ENCODE results near the gene ONECUT1. TPM values are rescaled to one million over a fixed set of nuclear protein-coding genes. Genes with fewer than 3 reads are reported as not detected.

ONECUT1 gene
- total RNA-seq, 1 donor from 2014 or later: 341 TPM

DNA sequence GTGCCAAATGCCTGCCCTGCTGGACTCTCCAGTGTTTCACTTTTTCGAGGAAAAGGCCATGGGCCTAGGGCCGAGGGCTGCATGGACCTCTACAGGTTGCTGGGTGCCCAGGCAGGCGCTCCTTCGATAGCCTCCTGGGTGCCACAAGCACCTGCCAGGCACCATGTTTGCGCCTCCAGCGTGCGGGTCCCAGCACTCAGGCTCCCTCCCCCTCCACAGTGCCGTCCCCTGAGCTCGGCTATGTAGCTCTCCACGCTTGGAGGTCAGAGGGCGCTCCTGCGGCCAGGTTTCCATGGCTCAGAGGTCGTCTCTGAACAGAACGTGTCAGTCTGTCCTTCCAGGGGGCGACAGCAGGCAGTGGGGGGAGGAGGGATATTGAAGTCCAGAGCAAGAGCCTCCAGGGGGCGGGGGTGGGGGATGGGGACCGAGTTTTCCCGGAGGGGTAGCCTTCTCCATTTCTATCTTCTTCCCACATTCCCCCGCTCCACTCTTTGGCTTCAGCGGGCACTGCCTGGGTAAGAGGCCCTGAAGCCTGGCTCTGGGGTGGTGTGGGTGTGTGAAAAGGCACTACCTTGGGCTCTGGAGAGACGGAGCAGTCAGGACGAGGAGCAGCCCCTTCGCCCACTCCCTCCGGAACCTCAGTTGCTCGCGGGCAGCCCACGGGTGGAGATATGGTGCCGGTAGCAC, 3.6 kb downstream of the ONECUT1 start:
- Mint-ChIP-seq H3K36me3 (ENCODE audit: insufficient read depth) (peaks cover 60% of the 10 kb centered on the region), H3K4me3 (ENCODE audit: low read depth) (peak overlapping the region; percentile 96), H3K9me3 (ENCODE audit: low read depth) (no peaks in the 10 kb centered on the region), H3K27ac (peak overlapping the region; percentile 98), H3K4me1 (ENCODE audit: low read depth) (peaks cover 18% of the 10 kb centered on the region), H3K27me3 (no peaks in the 10 kb centered on the region)
- DNase-seq (ENCODE audit: low spot score, unreplicated experiment): no peak
- TF ChIP-seq, protein P1, sequence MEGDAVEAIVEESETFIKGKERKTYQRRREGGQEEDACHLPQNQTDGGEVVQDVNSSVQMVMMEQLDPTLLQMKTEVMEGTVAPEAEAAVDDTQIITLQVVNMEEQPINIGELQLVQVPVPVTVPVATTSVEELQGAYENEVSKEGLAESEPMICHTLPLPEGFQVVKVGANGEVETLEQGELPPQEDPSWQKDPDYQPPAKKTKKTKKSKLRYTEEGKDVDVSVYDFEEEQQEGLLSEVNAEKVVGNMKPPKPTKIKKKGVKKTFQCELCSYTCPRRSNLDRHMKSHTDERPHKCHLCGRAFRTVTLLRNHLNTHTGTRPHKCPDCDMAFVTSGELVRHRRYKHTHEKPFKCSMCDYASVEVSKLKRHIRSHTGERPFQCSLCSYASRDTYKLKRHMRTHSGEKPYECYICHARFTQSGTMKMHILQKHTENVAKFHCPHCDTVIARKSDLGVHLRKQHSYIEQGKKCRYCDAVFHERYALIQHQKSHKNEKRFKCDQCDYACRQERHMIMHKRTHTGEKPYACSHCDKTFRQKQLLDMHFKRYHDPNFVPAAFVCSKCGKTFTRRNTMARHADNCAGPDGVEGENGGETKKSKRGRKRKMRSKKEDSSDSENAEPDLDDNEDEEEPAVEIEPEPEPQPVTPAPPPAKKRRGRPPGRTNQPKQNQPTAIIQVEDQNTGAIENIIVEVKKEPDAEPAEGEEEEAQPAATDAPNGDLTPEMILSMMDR (IDR thresholded peaks at IDR 0.05; ENCODE audit: unreplicated experiment): no peak

DNA sequence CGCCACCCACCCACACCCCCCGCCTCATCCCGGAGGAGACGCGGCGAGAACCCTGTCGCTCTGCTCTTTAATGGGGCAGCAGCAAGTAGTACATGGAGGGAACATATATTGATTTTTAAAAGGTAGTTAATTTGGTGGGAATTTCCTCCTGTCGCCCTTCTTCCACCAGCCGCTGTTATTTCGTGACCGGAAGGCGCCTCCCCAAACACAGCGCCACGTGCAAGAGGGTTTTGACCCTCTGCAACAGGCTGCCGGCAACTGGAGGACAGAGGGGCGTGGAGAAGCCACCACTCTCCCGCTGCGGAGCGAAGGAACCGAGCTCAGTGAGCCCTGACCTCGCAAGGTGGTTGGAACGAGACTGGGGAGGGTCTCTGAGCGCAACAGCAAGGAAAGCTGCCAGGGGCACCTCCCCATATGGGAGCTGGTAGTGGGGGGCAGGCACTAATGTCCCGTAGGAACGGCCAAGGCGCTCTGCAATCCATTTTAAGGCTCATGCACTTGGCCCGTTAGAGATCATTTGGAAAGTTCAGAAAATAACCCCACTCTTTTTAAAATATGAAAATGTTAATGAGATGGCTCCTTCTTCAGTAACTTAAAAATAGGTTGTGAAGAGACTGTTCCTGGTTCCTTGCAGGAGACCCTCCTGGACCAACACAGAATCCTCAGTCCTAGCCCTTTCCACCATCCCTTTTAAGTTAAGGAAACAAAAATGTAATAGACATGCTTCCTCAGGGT, 4.3 kb downstream of the ONECUT1 start:
- Mint-ChIP-seq H3K27ac (peak overlapping the region; percentile 98), H3K36me3 (ENCODE audit: insufficient read depth) (peaks cover 64% of the 10 kb centered on the region), H3K27me3 (no peaks in the 10 kb centered on the region), H3K4me1 (ENCODE audit: low read depth) (peaks cover 23% of the 10 kb centered on the region), H3K9me3 (ENCODE audit: low read depth) (no peaks in the 10 kb centered on the region), H3K4me3 (ENCODE audit: low read depth) (peak overlapping the region; percentile 96)
- no peak for DNase-seq (ENCODE audit: low spot score, unreplicated experiment)
- TF ChIP-seq, protein P1 (IDR thresholded peaks at IDR 0.05; ENCODE audit: unreplicated experiment): no peak

DNA sequence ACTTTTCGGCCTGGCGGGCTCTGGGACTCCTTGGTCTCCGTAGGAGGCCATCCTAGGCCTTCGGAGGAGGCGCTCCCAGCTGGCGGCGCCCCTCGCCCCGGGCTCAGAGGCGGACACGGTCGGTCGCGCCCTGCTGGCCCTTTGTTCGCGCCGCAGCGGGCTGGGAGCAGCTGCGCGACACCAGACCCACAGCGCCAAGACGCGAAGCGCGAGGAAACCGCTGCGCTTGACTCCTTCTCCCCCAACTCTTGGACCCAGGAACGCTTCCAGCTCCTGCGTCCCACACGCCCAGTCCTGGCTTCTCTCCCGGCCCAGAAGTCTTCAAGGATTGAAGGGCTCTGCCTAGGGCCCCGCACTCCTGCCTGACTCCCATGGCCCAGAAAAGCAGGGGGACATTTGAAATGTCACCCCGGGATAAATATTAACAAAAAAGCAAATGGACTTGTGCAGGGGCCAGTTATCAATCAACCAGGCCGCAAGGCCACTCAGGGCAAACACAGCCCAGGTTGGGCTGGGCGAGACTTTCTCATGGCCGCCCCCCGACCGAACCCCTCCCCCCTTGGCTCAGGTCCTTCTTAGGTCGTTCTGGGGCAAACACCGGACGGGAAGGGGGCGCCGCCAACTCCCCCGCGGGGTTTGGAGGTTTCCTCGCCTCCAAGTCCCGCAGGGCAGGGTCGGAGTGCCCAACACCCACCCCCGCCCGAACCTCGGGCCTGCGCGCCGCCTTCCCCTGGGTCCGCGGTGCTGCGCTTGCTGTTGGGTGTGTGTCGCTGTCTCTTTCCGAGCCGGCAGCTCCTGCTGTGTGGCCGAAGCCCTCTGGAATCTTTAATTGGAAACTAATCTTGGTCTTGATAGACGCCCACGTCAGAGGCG, 5.1 kb downstream of the ONECUT1 start:
- no peaks in the 10 kb centered on the region for H3K9me3 Mint-ChIP-seq (ENCODE audit: low read depth)
- H3K4me1 Mint-ChIP-seq (ENCODE audit: low read depth): peaks cover 31% of the 10 kb centered on the region
- peak overlapping the region; percentile 98 for H3K27ac Mint-ChIP-seq
- peaks cover 69% of the 10 kb centered on the region for H3K36me3 Mint-ChIP-seq (ENCODE audit: insufficient read depth)
- TF ChIP-seq, protein P1 (IDR thresholded peaks at IDR 0.05; ENCODE audit: unreplicated experiment): no peak
- DNase-seq (ENCODE audit: low spot score, unreplicated experiment): no peak
- H3K27me3 Mint-ChIP-seq: no peaks in the 10 kb centered on the region
- H3K4me3 Mint-ChIP-seq (ENCODE audit: low read depth): peak overlapping the region; percentile 96

DNA sequence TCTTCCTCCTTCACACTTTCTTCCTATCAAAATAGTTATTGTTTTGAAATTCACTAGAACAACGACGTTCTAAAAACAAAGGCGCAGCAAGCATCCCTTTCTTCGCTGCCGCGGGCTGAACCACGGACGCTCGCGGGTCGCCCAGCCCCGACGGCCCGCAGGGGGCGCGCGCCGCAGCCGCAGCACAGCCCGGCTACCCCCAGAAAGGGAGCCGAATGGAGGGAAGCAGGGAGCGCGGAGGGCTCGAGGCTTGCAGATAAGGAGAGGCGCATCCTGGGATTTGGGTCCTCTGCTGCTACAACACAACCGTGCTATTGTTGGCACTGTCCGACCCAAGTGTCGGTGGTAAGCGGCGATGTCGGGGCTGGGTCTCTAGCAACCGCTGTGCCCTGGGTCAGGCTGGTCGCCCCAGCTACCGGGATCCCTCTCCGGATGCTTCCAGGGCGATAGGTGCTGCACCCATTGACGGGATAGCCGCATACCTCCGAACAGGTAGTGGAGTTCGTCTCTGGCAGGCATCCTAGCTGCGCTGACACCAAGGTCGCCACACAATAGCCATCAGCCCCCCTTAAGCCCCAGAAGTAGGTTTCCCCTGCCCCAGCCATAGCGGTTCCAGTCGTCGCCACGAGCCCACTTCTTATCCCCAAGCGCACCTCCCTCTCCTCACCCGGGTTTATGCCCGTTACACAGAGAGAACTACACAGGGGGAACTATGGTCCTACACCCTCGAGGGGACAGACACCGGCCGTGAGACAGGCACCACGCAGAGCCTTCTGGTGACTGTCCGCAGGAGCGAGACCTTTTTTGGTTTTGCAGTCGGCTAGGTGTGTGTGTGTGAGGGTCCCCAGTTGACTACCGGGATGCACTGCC, 6.0 kb downstream of the ONECUT1 start:
- H3K36me3 Mint-ChIP-seq (ENCODE audit: insufficient read depth): peaks cover 70% of the 10 kb centered on the region
- peak overlapping the region; percentile 96 for H3K4me3 Mint-ChIP-seq (ENCODE audit: low read depth)
- no peaks in the 10 kb centered on the region for H3K9me3 Mint-ChIP-seq (ENCODE audit: low read depth)
- peak overlapping the region; percentile 97 for H3K27ac Mint-ChIP-seq
- DNase-seq (ENCODE audit: low spot score, unreplicated experiment): no peak
- H3K27me3 Mint-ChIP-seq: no peaks in the 10 kb centered on the region
- TF ChIP-seq, protein P1 (IDR thresholded peaks at IDR 0.05; ENCODE audit: unreplicated experiment): peak; percentile 86
- H3K4me1 Mint-ChIP-seq (ENCODE audit: low read depth): peaks cover 36% of the 10 kb centered on the region

Data from progenitor cell of endocrine pancreas (in vitro differentiated cells).